Astrocyte (in vitro differentiated cells and primary cell): ENCODE measurements around the gene PRRX2. TPM values are rescaled to one million over a fixed set of nuclear protein-coding genes. Genes with fewer than 3 reads are reported as not detected.

Experiments
- DNase-seq: peaks from one replicate; pipeline ENCODE4 v3.0.0-alpha.2; 2010; ENCODE audit warnings: low read depth
- FAIRE-seq: peaks from 2 replicates; lab custom pipeline; 2011; peaks lifted over from hg19 to GRCh38; lab: Jason Lieb, UNC
- H2AFZ ChIP-seq: 2 replicates; pipeline ENCODE4 v1.6.0; 2012; ENCODE audit warnings: low read depth, low read length, inconsistent platforms
- H3K27ac ChIP-seq: 2 replicates; pipeline ENCODE4 v1.5.1; 2011; ENCODE audit warnings: low read depth, low read length, inconsistent platforms
- H3K27me3 ChIP-seq: 2 replicates; pipeline ENCODE4 v1.6.0; 2011; ENCODE audit warnings: low read length, inconsistent platforms; ENCODE audit not compliant: insufficient read depth
- H3K36me3 ChIP-seq: 2 replicates; pipeline ENCODE4 v1.5.1; 2011; ENCODE audit warnings: low read length, inconsistent platforms; ENCODE audit not compliant: insufficient read depth
- H3K4me1 ChIP-seq: 2 replicates; pipeline ENCODE4 v1.5.1; 2011; ENCODE audit warnings: low read length, inconsistent platforms; ENCODE audit not compliant: insufficient read depth
- H3K4me2 ChIP-seq: 2 replicates; pipeline ENCODE4 v1.6.0; 2012; ENCODE audit warnings: low read length, inconsistent platforms
- H3K4me3 ChIP-seq: 2 replicates; pipeline ENCODE4 v1.5.1; 2011; ENCODE audit warnings: low read depth, mild to moderate bottlenecking, low read length, inconsistent platforms; ENCODE audit not compliant: insufficient read depth
- H3K79me2 ChIP-seq: 2 replicates; pipeline ENCODE4 v1.6.0; 2012; ENCODE audit warnings: mild to moderate bottlenecking, low read length, inconsistent platforms; ENCODE audit not compliant: insufficient read depth
- H3K9ac ChIP-seq: 2 replicates; pipeline ENCODE4 v1.6.0; 2012; ENCODE audit warnings: mild to moderate bottlenecking, low read length, inconsistent platforms
- H3K9me3 ChIP-seq: 2 replicates; pipeline ENCODE4 v1.5.1; 2012; ENCODE audit warnings: low read depth, mild to moderate bottlenecking, low read length, inconsistent platforms; ENCODE audit not compliant: insufficient read depth
- H4K20me1 ChIP-seq: 2 replicates; pipeline ENCODE4 v1.6.0; 2012; ENCODE audit warnings: low read length, inconsistent platforms; ENCODE audit not compliant: insufficient read depth
- H3K27ac Mint-ChIP-seq: one replicate; pipeline ENCODE4 v1.8.0; 2021; ENCODE audit warnings: mild to moderate bottlenecking, mixed read lengths; ENCODE audit not compliant: unreplicated experiment
- H3K27me3 Mint-ChIP-seq: one replicate; pipeline ENCODE4 v1.8.0; 2021; ENCODE audit warnings: low read depth, mixed read lengths; ENCODE audit not compliant: unreplicated experiment
- H3K36me3 Mint-ChIP-seq: one replicate; pipeline ENCODE4 v1.8.0; 2021; ENCODE audit warnings: low read depth, mixed read lengths; ENCODE audit not compliant: unreplicated experiment
- H3K4me1 Mint-ChIP-seq: one replicate; pipeline ENCODE4 v1.8.0; 2021; ENCODE audit warnings: low read depth, mixed read lengths; ENCODE audit not compliant: unreplicated experiment
- H3K4me3 Mint-ChIP-seq: one replicate; pipeline ENCODE4 v1.8.0; 2021; ENCODE audit warnings: mild to moderate bottlenecking, moderate library complexity, mixed read lengths; ENCODE audit not compliant: unreplicated experiment
- H3K9me3 Mint-ChIP-seq: one replicate; pipeline ENCODE4 v1.8.0; 2021; ENCODE audit warnings: mild to moderate bottlenecking, mixed read lengths; ENCODE audit not compliant: unreplicated experiment
- CTCF ChIP-seq: IDR thresholded peaks from 2 replicates; pipeline ENCODE4 v1.5.1; 2011; ENCODE audit warnings: low read depth, mild to moderate bottlenecking, inconsistent platforms, low read length, moderate library complexity; ENCODE audit not compliant: insufficient read depth
- EZH2 ChIP-seq: IDR thresholded peaks from 2 replicates; pipeline ENCODE4 v1.6.1; 2012; ENCODE audit warnings: mild to moderate bottlenecking, low read length, inconsistent platforms; ENCODE audit not compliant: insufficient read depth
- total RNA-seq: library from RNA; stranded (reverse); gene quantifications from 2 replicates; pipeline ENCODE4 v1.2.1, GENCODE V29; 2021

Gene PRRX2
- total RNA-seq, 1 donor from 2014 or later = not detected

GRCh38 chr9:129701054-129701453 is 35.6 kb downstream of the PRRX2 start:
- Histone ChIP-seq H3K27me3 (peaks cover 14% of the 10 kb centered on the region), H3K4me2 (no peak overlapping the region), H3K27ac (no peak overlapping the region), H3K4me1 (peaks cover 11% of the 10 kb centered on the region), H2AFZ (no peak overlapping the region), H3K79me2 (no peaks in the 10 kb centered on the region), H3K9ac (no peak overlapping the region), H3K36me3 (no peaks in the 10 kb centered on the region), H3K4me3 (no peak overlapping the region), H3K9me3 (no peaks in the 10 kb centered on the region), H4K20me1 (no peaks in the 10 kb centered on the region)
- DNase-seq = no peak
- Mint-ChIP-seq H3K9me3 (no peaks in the 10 kb centered on the region), H3K27me3 (peaks cover 55% of the 10 kb centered on the region), H3K4me1 (peaks cover 4% of the 10 kb centered on the region), H3K36me3 (no peaks in the 10 kb centered on the region), H3K4me3 (no peak overlapping the region), H3K27ac (no peak overlapping the region)
- TF ChIP-seq CTCF (no peak), EZH2 (no peak)
- FAIRE-seq = no peak

GRCh38 chr9:129701549-129701948 is 36.1 kb downstream of the PRRX2 start:
- Histone ChIP-seq H3K36me3 (no peaks in the 10 kb centered on the region), H4K20me1 (no peaks in the 10 kb centered on the region), H3K79me2 (no peaks in the 10 kb centered on the region), H3K27ac (no peak overlapping the region), H3K27me3 (peaks cover 12% of the 10 kb centered on the region), H2AFZ (no peak overlapping the region), H3K9me3 (no peaks in the 10 kb centered on the region), H3K4me3 (no peak overlapping the region), H3K4me2 (no peak overlapping the region), H3K4me1 (peaks cover 11% of the 10 kb centered on the region), H3K9ac (no peak overlapping the region)
- FAIRE-seq (no peak), DNase-seq (no peak)
- TF ChIP-seq EZH2 (no peak), CTCF (no peak)
- peaks cover 53% of the 10 kb centered on the region for H3K27me3 Mint-ChIP-seq
- no peak overlapping the region for H3K27ac Mint-ChIP-seq
- H3K9me3 Mint-ChIP-seq = no peaks in the 10 kb centered on the region
- no peak overlapping the region for H3K4me3 Mint-ChIP-seq
- peaks cover 4% of the 10 kb centered on the region for H3K4me1 Mint-ChIP-seq
- no peaks in the 10 kb centered on the region for H3K36me3 Mint-ChIP-seq

- no peak overlapping the region for H3K4me3 ChIP-seq
- peaks cover 2% of the 10 kb centered on the region for H3K4me1 ChIP-seq
- no peaks in the 10 kb centered on the region for H4K20me1 ChIP-seq
- FAIRE-seq (no peak), DNase-seq (peak; percentile 63)
- no peak overlapping the region for H3K27ac ChIP-seq
- H3K9me3 Mint-ChIP-seq = no peaks in the 10 kb centered on the region
- no peak overlapping the region for H3K27ac Mint-ChIP-seq
- no peak overlapping the region for H2AFZ ChIP-seq
- H3K9ac ChIP-seq = no peak overlapping the region
- H3K27me3 Mint-ChIP-seq = peaks cover 48% of the 10 kb centered on the region
- peaks cover 9% of the 10 kb centered on the region for H3K27me3 ChIP-seq
- H3K36me3 Mint-ChIP-seq = no peaks in the 10 kb centered on the region
- H3K4me2 ChIP-seq = no peak overlapping the region
- no peak for TF ChIP-seq EZH2
- TF ChIP-seq CTCF = no peak
- H3K4me3 Mint-ChIP-seq = no peak overlapping the region
- no peaks in the 10 kb centered on the region for H3K36me3 ChIP-seq
- no peaks in the 10 kb centered on the region for H3K9me3 ChIP-seq
- no peaks in the 10 kb centered on the region for H3K79me2 ChIP-seq
- H3K4me1 Mint-ChIP-seq = peaks cover 4% of the 10 kb centered on the region
Observed at GRCh38 chr9:129702589-129703520, 37.4 kb downstream of the PRRX2 start.
